Occipital lobe (tissue), 2 donors: ENCODE measurements around the gene VANGL2. TPM values are rescaled to one million over a fixed set of nuclear protein-coding genes. Genes with fewer than 3 reads are reported as not detected.

Source experiments
- DNase-seq: peaks from one replicate; lab custom pipeline; 2025; lab: John Stamatoyannopoulos, UW
- total RNA-seq: library from RNA; depleted of rRNA; stranded (reverse); fragments of >200 nt; gene quantifications from one replicate; pipeline ENCODE4 v1.2.3, GENCODE V29; 2014

VANGL2 gene
- total RNA-seq, 1 donor from 2014 or later, result 12.5 TPM

GRCh38 chr1:160427625-160428024, 27.3 kb downstream of the VANGL2 start:
- DNase-seq, result no peak

- no peak for DNase-seq
These were observed 27.7 kb downstream of the VANGL2 start for GRCh38 chr1:160428053-160428452.

- DNase-seq, result no peak
These were observed 28.3 kb downstream of the VANGL2 start for GRCh38 chr1:160428655-160429054.

- DNase-seq, result no peak
These were observed 28.8 kb downstream of the VANGL2 start for GRCh38 chr1:160429125-160429561.

GRCh38 chr1:160429702-160430535, 29.6 kb downstream of the VANGL2 start:
- no peak for DNase-seq

- no peak for DNase-seq
These were observed 30.6 kb downstream of the VANGL2 start for GRCh38 chr1:160431006-160431405.

GRCh38 chr1:160431571-160431970, 31.2 kb downstream of the VANGL2 start:
- DNase-seq, result no peak

- no peak for DNase-seq
These were observed 32.0 kb downstream of the VANGL2 start for GRCh38 chr1:160432371-160432786.

- no peak for DNase-seq
These were observed 36.6 kb downstream of the VANGL2 start for GRCh38 chr1:160436966-160437365.

- no peak for DNase-seq
These were observed 37.3 kb downstream of the VANGL2 start for GRCh38 chr1:160437432-160438316.

- DNase-seq, result no peak
These were observed 38.1 kb downstream of the VANGL2 start for GRCh38 chr1:160438317-160438918.

- DNase-seq, result no peak
These were observed 38.6 kb downstream of the VANGL2 start for GRCh38 chr1:160438935-160439334.

- no peak for DNase-seq
These were observed 39.4 kb downstream of the VANGL2 start for GRCh38 chr1:160439718-160440117.

- no peak for DNase-seq
These were observed 46.7 kb downstream of the VANGL2 start for GRCh38 chr1:160446945-160447600.

GRCh38 chr1:160449494-160449893, 49.1 kb downstream of the VANGL2 start:
- no peak for DNase-seq

- DNase-seq, result no peak
These were observed 50.9 kb downstream of the VANGL2 start for GRCh38 chr1:160451119-160451858.

- DNase-seq, result no peak
These were observed 51.5 kb downstream of the VANGL2 start for GRCh38 chr1:160451859-160452232.

- DNase-seq, result no peak
These were observed 53.1 kb downstream of the VANGL2 start for GRCh38 chr1:160453443-160453842.

GRCh38 chr1:160454371-160455152, 54.2 kb downstream of the VANGL2 start:
- DNase-seq, result no peak

GRCh38 chr1:160455153-160455517, 54.8 kb downstream of the VANGL2 start:
- no peak for DNase-seq
